ENCODE measurements around the gene AKAP13.

Gene AKAP13

DNA sequence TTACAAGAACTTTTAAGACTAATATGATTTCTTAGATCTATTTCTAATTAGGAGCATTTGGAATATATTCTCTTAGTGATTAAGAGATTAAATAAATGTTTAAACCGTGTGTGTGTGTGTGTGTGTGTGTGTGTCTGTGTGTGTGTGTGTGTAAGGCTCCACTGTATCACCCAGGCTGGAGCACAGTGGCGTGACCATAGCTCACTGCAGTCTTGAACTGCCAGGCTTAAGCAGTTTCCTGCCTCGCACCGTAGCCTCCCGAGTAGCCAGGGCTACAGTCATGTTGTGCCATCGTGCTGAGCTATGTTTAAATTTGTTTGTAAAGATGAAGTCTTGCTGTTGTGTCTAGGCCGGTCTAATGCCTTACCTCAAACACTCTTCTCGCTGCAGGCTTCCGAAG, 305.0 kb downstream of the AKAP13 start:
- DNase-seq = no peak

DNA sequence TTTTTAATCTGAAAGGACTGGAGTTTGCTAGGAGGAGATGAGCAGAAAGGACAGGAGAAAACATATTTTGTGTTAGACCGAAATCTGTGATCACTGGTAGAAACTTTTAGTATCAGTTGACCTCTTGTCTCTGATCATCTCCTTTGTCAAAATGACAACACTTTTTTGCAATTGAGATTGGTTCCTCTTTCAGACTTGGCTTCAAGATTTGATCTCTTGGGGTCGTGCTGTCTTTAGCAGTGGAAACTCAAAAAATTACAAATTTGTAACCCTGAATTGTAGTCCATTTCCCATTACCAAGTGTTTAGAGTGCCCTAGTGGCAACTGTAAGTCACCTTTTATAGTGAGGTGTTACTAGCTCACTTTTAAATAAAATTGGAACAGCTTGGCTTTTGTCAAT, 306.9 kb downstream of the AKAP13 start:
- DNase-seq = no peak

DNA sequence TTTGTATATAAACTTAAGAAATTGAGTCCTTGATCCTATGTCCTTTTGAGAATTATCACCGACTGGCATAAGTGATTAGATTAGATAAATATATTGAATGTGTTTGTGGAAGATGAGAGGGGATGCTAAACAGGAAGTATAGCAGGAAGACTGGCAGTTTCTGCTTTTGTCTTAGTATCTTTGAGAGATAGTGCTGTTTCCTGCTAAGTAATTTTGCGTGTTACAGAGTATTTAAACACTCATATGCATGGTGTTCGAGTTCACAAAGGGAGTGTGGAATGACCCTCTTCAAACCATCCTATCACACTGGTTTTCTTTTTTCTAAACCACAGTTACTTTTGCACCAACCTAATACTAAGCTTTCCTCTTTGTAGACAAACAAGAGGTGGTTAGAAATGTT, 308.3 kb downstream of the AKAP13 start:
- peak; percentile 15 for DNase-seq

GRCh38 chr15:85689729-85690128, 309.3 kb downstream of the AKAP13 start:
- peak; percentile 64 for DNase-seq

DNA sequence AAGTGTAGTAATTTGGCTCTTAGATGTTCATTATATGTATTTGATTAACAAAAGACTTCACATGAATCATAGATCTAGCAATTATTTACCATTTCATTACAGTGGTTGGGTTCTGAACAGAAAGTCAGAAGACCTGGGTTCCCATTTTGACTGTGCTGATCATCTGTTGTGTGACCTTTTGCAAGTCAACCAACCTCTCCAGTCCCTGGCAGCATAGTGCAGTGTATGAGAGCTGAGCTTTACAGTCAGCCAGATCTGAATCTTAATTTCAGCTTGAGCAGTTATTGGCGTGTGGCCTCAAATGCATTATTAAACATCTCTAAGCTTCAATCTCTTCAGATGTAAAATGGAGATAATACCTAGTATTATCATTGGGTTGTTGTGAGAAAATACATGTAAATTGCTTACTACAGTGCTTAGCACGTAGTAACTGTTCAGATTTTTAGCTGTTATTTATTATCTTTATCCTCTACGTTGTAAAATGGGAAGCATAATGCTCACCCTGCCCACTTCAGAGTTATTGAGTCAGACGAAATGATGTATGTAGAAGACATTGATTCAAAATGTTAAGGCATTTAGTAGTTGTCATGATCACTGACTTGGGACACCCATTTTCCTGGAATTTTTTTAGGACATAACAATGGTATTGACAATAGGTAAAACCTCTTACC, 310.3 kb downstream of the AKAP13 start:
- DNase-seq = peak; percentile 47

DNA sequence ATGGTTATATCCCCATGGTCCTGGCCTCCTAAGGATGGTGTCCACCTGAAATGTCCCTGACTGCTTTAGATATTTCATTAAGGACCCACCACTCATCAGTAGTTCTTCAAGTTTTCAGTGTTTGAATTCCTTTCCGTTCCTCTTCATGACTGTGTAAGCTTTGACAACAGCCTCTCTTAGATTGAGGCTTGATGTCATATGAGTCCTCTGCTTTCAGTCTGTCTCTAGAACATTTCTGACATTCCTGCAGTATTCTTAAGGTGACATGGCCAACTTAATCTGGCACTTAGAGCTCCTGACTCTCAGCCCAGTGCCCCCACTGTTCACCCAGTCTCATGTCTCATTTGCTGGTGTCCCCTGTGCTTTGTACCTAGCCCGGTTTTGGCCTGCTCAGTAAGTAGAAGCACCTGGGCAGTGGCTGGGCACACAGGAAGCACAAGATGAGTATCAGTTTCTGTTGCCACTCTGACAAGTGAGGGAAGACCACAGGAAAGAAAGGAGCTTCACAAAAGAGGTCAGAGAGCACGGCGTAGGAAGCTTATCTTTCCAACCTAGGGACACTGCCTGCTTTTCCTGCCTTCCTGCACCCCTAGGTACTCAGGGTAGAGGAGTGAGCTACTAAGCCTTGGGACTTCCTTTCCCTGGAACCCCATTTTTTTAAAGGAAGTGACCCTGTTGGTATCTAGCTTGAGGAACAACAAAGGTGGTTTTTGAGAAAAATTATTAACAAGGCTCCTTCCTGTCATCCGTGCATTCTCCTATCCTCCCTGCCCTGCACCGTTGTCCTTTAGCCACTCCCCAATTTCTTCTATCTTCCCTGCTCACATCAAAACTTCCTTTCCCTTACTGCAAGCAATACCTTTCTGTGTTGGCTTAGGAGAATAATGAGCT, 311.2 kb downstream of the AKAP13 start:
- peak; percentile 24 for DNase-seq

- no peak for DNase-seq
Observed at GRCh38 chr15:85692321-85692720, 311.9 kb downstream of the AKAP13 start.

GRCh38 chr15:85692873-85693272, 312.5 kb downstream of the AKAP13 start:
- DNase-seq = peak; percentile 18

DNA sequence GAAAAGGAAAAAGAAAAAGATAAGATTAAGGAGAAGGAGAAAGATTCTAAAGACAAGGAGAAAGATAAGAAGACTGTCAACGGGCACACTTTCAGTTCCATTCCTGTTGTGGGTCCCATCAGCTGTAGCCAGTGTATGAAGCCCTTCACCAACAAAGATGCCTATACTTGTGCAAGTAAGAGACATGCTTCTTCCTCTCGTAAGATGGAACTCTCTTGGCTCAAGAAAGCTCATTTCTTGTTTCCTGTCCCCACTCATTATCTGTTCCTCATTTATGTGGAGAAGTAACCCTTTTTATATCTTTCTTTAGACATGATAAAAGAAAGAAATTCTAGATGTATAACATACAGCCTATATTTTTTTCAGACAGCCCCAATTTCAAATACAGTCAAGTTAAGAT, 312.9 kb downstream of the AKAP13 start:
- DNase-seq = peak; percentile 16

- peak; percentile 78 for DNase-seq
Observed at GRCh38 chr15:85694091-85694490, 313.7 kb downstream of the AKAP13 start.

DNA sequence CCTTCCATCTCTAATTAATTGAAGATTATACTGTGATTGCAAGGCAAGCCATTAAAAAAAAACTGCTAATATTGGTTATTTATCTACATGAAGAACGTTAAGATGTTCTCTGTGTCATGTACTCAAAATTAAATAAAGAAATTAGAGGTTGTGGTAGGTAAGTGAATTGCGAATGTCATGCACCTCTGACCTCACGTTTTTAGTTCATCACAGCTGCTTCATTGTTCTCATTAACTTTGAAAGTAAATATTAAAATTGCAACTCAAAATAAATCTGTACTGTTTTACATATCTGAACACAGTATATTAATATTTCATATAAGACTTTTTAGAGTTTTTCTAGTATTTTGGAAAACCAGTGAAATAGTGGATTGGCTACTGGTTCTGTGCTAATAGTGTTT, 320.4 kb downstream of the AKAP13 start:
- DNase-seq = no peak

DNA sequence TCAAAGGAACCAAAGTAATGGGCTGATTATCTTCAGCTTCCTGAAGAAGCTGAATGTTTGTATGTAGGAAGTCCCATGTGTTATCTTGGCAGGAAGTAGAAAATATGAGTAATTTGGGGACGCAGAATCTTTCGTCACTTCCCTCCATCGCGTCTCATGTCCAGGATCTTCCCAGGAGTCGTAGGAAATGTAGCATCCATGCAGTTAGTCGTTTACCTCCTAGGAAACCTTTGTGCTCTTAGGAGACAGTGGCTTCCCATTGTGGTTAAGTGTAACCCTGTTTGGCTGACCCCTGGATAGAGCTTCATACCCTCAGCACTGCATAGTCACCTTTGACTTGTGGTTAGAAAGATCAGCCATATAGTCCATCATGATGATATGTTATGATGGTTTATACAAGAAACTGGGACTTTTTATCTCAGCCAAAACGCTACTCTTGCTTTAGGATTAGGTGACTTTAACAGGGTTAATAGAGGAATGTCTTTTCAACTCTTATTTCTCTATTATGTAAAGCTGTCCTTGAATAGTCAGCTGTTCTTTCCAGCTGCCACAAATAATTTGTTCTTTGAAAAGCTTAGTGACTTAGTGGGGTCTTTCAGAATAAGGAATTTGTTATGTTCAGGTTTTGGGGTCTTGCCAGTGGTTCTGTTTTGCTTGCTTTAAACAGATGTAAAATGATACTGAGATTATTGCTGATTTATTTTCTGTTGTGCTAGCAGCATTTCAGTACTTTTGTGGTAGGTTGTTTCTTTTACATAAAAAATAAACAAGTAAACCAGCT, 322.1 kb downstream of the AKAP13 start:
- DNase-seq = peak; percentile 45

DNA sequence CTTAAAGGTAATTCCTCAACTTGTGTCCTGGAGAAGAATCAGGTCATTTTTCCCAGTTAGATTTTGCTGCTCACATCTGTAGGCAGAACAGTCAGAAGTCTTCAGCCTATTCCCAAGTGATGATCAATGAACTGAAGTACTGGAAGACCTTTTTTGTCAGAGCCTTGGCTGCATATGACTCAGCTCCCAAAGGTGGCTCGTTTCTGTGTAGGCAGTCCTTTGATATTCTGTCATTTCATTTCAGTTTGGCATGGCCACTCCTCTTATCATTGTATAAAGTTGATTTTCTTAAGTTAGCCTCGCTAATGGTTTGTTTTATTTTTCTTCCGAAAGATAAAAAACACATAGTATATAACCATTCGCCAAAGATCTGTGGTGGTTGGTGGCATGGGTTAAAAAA, 323.7 kb downstream of the AKAP13 start:
- peak; percentile 27 for DNase-seq

- DNase-seq = no peak
Observed at GRCh38 chr15:85704720-85705429, 324.5 kb downstream of the AKAP13 start.

GRCh38 chr15:85706779-85707518, 326.5 kb downstream of the AKAP13 start:
- DNase-seq = peak; percentile 91

DNA sequence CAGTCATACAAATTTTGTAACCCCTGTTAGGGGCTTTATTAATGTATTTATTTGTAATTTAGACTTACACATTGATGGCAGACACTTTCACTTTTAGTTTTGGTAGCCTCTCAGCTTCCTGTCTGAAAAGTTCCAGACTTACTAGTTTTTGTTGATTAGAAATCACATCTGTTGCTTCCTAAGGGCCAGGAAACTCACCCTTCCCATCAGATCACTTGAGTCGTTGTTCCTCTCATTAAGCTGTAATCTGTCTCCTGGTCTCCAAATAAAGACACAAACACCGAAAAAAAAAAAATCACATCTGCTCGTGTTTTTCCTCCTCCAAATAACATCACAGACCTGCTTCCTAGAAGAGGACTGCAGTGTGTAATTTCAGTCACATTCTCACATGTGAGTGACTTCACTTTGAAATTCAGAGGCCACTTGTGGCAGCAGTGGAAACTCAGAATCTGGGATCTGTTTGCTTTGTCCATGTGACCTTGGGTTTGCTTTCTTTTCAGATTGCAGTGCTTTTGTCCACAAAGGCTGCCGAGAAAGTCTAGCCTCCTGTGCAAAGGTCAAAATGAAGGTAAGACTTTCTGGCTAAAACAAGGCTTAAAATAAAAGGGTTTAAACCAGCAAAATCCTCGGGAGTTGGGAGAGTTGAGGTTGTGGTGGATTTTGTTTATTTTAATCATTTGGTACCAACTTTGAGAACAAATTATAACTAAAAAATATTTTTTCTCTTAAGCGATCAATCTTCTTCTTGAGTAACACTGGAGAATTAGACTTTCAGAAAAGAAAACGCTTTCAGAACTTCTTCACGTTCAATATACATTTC, 327.3 kb downstream of the AKAP13 start:
- peak; percentile 38 for DNase-seq

- DNase-seq = no peak
Observed at GRCh38 chr15:85708402-85708941, 328.1 kb downstream of the AKAP13 start.

DNA sequence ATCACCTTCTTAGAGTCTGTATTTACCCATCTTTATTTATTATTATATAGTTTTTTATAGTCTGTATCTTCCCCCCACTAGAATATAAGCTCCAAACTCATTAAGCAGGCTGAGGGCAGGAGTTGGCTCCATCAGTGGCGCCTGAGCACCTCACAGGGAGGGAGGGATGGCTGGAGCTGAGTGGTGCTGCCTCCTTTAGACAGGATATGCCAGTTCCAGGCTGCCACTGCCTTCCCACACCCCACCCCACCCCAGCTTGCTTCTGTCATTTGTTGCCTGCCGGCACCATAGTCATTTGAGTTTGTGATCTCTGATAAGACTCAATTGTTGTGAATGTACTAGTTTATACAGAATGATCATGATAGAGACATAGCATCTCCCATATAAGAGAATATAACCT, 328.8 kb downstream of the AKAP13 start:
- DNase-seq = no peak

DNA sequence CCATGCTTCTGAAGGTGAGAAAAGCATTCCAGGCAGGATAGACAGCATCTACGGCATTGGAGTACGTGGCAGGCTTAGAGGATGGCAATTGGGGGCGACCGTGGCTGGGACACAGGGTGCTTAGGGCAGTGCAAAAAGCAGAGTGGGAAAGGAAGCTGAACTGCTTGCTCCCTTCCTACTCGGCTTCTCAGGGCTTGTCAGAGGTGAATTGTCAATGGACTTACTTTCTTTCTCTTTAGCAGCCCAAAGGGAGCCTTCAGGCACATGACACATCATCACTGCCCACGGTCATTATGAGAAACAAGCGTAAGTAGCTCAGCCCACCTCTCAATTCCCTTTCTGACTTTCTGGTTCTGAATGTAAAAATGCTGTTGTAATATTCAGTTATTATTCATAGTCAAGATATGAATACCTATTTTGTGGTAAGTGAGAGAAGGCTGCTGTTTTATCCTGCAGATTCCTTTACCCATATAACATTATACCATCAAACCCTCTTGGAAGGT, 330.0 kb downstream of the AKAP13 start:
- DNase-seq = no peak

DNA sequence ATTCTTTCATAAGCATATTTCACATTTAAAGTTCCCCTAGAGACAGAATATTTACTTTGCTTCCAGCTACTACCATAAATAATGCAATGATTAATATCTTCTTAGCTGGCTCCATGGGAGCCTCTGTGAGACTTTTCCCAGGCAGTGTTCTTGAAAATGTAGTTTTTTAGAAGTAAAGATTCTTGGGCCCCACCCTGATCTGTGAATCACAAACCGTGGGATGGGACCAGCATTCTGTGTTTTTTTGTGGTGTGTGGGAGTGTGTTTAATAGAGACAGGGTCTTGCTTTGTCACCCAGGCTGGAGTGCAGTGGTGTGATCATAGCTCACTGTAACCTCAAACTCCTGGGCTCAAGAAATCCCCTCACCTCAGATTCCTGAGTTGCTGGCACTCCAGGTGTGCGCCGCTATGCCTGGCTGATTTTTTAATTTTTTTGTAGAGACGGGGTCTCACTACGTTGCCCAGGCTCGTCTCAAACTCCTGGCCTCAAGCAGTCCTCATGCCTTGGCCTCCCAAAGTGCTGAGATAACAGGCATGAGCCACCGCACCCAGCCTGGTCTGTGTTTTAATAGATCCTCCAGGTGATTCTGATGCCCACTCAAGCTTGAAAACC, 331.3 kb downstream of the AKAP13 start:
- DNase-seq = no peak
